ENCODE data around the gene CD3D.

DNA sequence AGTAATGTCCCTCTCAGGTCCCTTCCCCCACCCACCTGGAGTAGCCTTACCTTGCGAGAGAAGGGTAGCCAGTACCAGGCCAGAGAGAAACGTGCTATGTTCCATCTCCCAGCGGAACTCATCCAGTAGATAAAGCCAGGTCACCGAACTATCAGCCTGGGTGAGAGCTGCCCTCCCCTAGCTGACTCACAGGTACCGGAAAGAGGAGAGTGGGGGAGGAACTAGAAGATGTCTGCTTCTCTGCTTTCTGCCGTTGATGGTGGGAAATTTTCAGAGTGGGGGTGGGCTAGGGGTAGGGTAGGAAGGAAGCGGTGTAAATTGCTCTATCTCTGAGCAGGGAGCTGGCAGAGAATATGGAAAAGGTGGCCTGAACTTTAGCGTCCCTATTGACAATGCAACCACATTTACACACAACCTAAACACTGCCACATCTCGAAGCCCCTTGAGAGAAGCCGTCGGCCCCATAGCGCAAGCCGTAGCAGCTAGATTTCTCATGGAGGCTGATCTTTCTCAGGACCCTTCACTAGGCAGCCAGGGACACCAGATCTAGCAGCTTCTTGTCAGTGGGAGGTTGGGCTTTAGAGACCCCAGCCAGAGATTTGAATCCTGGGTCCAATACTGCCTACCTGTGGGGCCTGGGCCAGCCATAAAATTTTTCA lies at the start of gene CD3D:
- no peak for TF ChIP-seq POLR2AphosphoS5 (IDR thresholded peaks at IDR 0.05; ENCODE audit: low read depth, low read length)
- no peak for TF ChIP-seq POLR2A (IDR thresholded peaks at IDR 0.05; ENCODE audit: low read depth, low read length)
